Measurements from ENCODE around the gene HPGDS.

HPGDS gene

GRCh38 chr4:94251094-94251493 is 91.5 kb downstream of the HPGDS start:
- no peaks in the 10 kb centered on the region for H3K9me3 Mint-ChIP-seq
- H3K27me3 Mint-ChIP-seq = no peaks in the 10 kb centered on the region
- no peak overlapping the region for H3K4me3 Mint-ChIP-seq
- no peaks in the 10 kb centered on the region for H3K4me1 Mint-ChIP-seq (ENCODE audit: low read depth in 2 of 2)
- DNase-seq (no peak), ATAC-seq (replicated peaks) (no peak)
- peaks cover 42% of the 10 kb centered on the region for H3K36me3 Mint-ChIP-seq (ENCODE audit: insufficient read depth)
- H3K27ac Mint-ChIP-seq = no peak overlapping the region

Measured in effector memory CD8-positive, alpha-beta T cell (primary cell).